GM21423 (cell line): ENCODE results near the gene MRM1.

ENCODE experiments used
- ATAC-seq: cut with Tn5 transposase; IDR thresholded peaks from one replicate; pipeline ENCODE4 v1.9.1; 2021; ENCODE audit warnings: mild to moderate bottlenecking, moderate library complexity; ENCODE audit not compliant: unreplicated experiment

MRM1 gene

GRCh38 chr17:36601303-36602029 is at the start of gene MRM1:
Gene MRM1 (plus strand): TSS chr17:36601583. CDS start chr17:36601811, 228 bp downstream.
- ATAC-seq: peak; percentile 74

GRCh38 chr17:36553459-36553858 is 47.9 kb upstream of the MRM1 start:
- ATAC-seq: no peak

GRCh38 chr17:36566081-36566480 is 35.3 kb upstream of the MRM1 start:
- ATAC-seq: no peak

- ATAC-seq: no peak
Observed at GRCh38 chr17:36575028-36575427, 26.4 kb upstream of the MRM1 start.

- no peak for ATAC-seq
Observed at GRCh38 chr17:36576793-36577192, 24.6 kb upstream of the MRM1 start.

GRCh38 chr17:36578671-36579070 is 22.7 kb upstream of the MRM1 start:
- ATAC-seq: no peak

GRCh38 chr17:36583787-36584186 is 17.6 kb upstream of the MRM1 start:
- no peak for ATAC-seq

GRCh38 chr17:36586138-36586537 is 15.2 kb upstream of the MRM1 start:
- ATAC-seq: no peak

GRCh38 chr17:36590082-36590481 is 11.3 kb upstream of the MRM1 start:
- ATAC-seq: no peak

GRCh38 chr17:36591434-36592315 is 9.7 kb upstream of the MRM1 start, which contains the start of gene DHRS11:
Gene DHRS11 (plus strand): TSS chr17:36591879. CDS start chr17:36592010, 131 bp downstream.
- peak; percentile 82 for ATAC-seq

- no peak for ATAC-seq
Observed at GRCh38 chr17:36592316-36592715, 9.1 kb upstream of the MRM1 start.

- ATAC-seq: no peak
Observed at GRCh38 chr17:36592716-36593321, 8.6 kb upstream of the MRM1 start.

- no peak for ATAC-seq
Observed at GRCh38 chr17:36593656-36594316, 7.6 kb upstream of the MRM1 start.

- no peak for ATAC-seq
Observed at GRCh38 chr17:36594626-36595401, 6.6 kb upstream of the MRM1 start.

- ATAC-seq: no peak
Observed at GRCh38 chr17:36597226-36597625, 4.2 kb upstream of the MRM1 start.

- no peak for ATAC-seq
Observed at GRCh38 chr17:36597866-36598777, 3.3 kb upstream of the MRM1 start.

GRCh38 chr17:36598951-36599401 is 2.4 kb upstream of the MRM1 start:
- no peak for ATAC-seq

- ATAC-seq: no peak
Observed at GRCh38 chr17:36599546-36600250, 1.7 kb upstream of the MRM1 start.
